Panc1 (cell line): Measurements from ENCODE around the gene UBD. TPM values are rescaled to one million over a fixed set of nuclear protein-coding genes. Genes with fewer than 3 reads are reported as not detected.

Experiments used
- ATAC-seq: fragments of 200-7000 bp; cut with Tn5 transposase; 2 replicates; pipeline ENCODE4 v1.9.1; 2020; ENCODE audit warnings: mild to moderate bottlenecking, moderate library complexity
- BruUV-seq: library from RNA; stranded (reverse); fragments of 400-500 nt; replicated peaks from 2 replicates; lab custom pipeline; 2021; lab: Mats Ljungman, UMichigan
- CTCF ChIA-PET: fragments of 300-600 bp; sonication (Branson Sonifier 250); formaldehyde crosslinking; loops from one replicate; lab custom pipeline; 2022; ENCODE audit warnings: antibody characterized with exemption; lab: Charles Lee
- POLR2A ChIA-PET: fragments of 300-600 bp; sonication (Branson Sonifier 250); formaldehyde crosslinking; loops from one replicate; lab custom pipeline; 2022; ENCODE audit warnings: antibody characterized with exemption; lab: Charles Lee
- DNase-seq: peaks from one replicate; pipeline ENCODE4 v3.0.0-alpha.2; 2010; ENCODE audit warnings: low read depth, low spot score
- H3K27ac ChIP-seq: 2 replicates; pipeline ENCODE4 v1.5.1; 2011; ENCODE audit warnings: mild to moderate bottlenecking, low read length, inconsistent platforms
- H3K27me3 ChIP-seq: fragments of 200-500 bp; sonication (Bioruptor generic); 2 replicates; pipeline ENCODE4 v1.6.0; 2014; ENCODE audit warnings: low read length, inconsistent platforms; ENCODE audit not compliant: control insufficient read depth, insufficient read depth
- H3K36me3 ChIP-seq: fragments of 200-500 bp; sonication (Bioruptor generic); 2 replicates; pipeline ENCODE4 v1.5.1; 2014; ENCODE audit warnings: inconsistent platforms, mild to moderate bottlenecking, low read length, moderate library complexity; ENCODE audit not compliant: control insufficient read depth, insufficient read depth
- H3K4me1 ChIP-seq: 2 replicates; pipeline ENCODE4 v1.5.1; 2011; ENCODE audit warnings: inconsistent platforms, mild to moderate bottlenecking, low read length, moderate library complexity; ENCODE audit not compliant: control insufficient read depth, insufficient read depth
- H3K4me3 ChIP-seq, 2 experiments: 2 replicates each; pipeline ENCODE4 v1.5.1; 2011 to 2012; ENCODE audit warnings: low read depth in 2 of 2, low read length in 2 of 2, mild to moderate bottlenecking in 2 of 2, inconsistent platforms in 1 of 2, moderate library complexity in 1 of 2
- H3K9me3 ChIP-seq: fragments of 200-500 bp; sonication (Bioruptor generic); 2 replicates; pipeline ENCODE4 v1.5.1; 2014; ENCODE audit warnings: low read depth, mild to moderate bottlenecking, inconsistent platforms, low read length, moderate library complexity; ENCODE audit not compliant: control insufficient read depth, insufficient read depth
- POLR2AphosphoS5 ChIP-seq: IDR thresholded peaks from 2 replicates; pipeline ENCODE4 v1.6.1; 2012; ENCODE audit warnings: mild to moderate bottlenecking, low read depth, low read length, moderate library complexity
- SIN3A ChIP-seq: IDR thresholded peaks from 2 replicates; pipeline ENCODE4 v1.6.1; 2012; ENCODE audit warnings: low read depth, mild to moderate bottlenecking, low read length, moderate library complexity, borderline replicate concordance; ENCODE audit not compliant: insufficient read depth
- TCF7L2 ChIP-seq: IDR thresholded peaks from 2 replicates; pipeline ENCODE4 v1.6.1; 2011; ENCODE audit warnings: mild to moderate bottlenecking, low read depth, low read length, inconsistent platforms
- in situ Hi-C: cut with HindIII; loops from 2 replicates; pipeline ENCODE4 v1.10.0; 2016; ENCODE audit warnings: low sequenced_read_pairs, low pct_unique_long_range_greater_than_20kb
- intact Hi-C: fragments of 100-400 bp; cut with micrococcal nuclease; formaldehyde crosslinking; loops from one replicate; pipeline ENCODE4 v1.10.0; 2022; ENCODE audit not compliant: unreplicated experiment
- total RNA-seq: library from RNA; stranded (reverse); gene quantifications from one replicate; pipeline ENCODE4 v1.2.1, GENCODE V29; 2021; ENCODE audit not compliant: unreplicated experiment
- TF ChIP-seq, protein P1 (sequence below), 2 experiments: IDR thresholded peaks; 2 replicates each; pipeline ENCODE4 v1.6.1; 2011 to 2012; ENCODE audit warnings: low read depth in 2 of 2, control low read depth in 1 of 2, low read length in 1 of 2, mild to moderate bottlenecking in 1 of 2, moderate library complexity in 1 of 2; ENCODE audit not compliant: insufficient read depth in 1 of 2
- TF ChIP-seq, protein P2 (sequence below): fragments of 450-650 bp; IDR thresholded peaks from 2 replicates; pipeline ENCODE4 v1.5.1; 2017; ENCODE audit warnings: mild to moderate bottlenecking

The UBD gene
- total RNA-seq, 1 experiment from 2014 or later = 0.54 TPM

DNA sequence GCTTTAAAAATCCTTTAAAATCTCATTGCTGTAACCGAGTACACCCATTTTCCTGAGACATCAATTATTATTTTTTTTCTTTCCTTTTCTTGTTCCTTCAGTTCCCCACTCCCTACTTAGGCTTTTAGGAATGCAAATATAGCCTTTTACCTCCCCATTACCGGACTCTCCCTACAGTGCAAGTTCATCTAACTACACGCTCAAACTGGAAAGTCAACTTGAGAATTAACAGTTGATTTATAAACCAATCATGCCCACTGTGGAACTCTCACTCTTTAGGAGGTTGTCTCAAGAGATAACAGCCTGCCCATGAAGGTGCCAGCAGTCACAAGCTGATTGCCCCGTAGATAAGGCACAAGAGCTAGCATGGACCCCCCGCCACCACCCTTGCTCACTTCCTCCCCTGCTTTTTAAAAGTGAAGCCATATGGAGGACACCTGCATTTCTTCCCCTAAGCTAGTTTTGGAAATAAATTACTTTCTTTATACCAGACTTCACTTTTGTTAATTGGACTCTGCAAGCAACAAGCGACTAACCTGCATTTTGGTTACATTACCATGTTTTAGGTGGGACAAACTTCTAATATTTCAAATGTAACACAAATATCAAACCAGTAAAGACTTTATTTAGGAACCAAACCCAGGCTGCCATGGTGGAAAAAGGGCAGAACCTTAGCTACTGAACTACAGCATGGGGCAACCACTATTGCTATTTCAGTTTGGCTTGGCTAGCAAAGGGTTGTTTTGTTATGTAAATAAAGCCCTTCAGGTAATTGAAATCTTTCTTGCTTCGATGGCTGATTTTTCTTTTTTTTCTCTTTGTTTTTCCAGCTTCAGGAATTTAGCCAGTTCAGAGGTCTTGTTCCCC is 34.9 kb downstream of the UBD start:
- no peaks in the 10 kb centered on the region; the same call in 1 of the 2 replicates for H3K36me3 ChIP-seq
- in situ Hi-C loops = no loop called here
- ATAC-seq = no peak
- POLR2A ChIA-PET = no interaction called here
- no peak for DNase-seq
- no peaks in the 10 kb centered on the region for H3K4me1 ChIP-seq
- H3K4me3 ChIP-seq = no peak overlapping the region
- no peaks in the 10 kb centered on the region for H3K9me3 ChIP-seq
- intact Hi-C loops = no loop called here
- H3K27ac ChIP-seq = no peak overlapping the region
- H3K27me3 ChIP-seq = no peaks in the 10 kb centered on the region
- CTCF ChIA-PET = no interaction called here
- BruUV-seq = no TSS peak
- TF ChIP-seq POLR2AphosphoS5 (no peak), SIN3A (no peak), TCF7L2 (no peak)
- TF ChIP-seq, protein P1, sequence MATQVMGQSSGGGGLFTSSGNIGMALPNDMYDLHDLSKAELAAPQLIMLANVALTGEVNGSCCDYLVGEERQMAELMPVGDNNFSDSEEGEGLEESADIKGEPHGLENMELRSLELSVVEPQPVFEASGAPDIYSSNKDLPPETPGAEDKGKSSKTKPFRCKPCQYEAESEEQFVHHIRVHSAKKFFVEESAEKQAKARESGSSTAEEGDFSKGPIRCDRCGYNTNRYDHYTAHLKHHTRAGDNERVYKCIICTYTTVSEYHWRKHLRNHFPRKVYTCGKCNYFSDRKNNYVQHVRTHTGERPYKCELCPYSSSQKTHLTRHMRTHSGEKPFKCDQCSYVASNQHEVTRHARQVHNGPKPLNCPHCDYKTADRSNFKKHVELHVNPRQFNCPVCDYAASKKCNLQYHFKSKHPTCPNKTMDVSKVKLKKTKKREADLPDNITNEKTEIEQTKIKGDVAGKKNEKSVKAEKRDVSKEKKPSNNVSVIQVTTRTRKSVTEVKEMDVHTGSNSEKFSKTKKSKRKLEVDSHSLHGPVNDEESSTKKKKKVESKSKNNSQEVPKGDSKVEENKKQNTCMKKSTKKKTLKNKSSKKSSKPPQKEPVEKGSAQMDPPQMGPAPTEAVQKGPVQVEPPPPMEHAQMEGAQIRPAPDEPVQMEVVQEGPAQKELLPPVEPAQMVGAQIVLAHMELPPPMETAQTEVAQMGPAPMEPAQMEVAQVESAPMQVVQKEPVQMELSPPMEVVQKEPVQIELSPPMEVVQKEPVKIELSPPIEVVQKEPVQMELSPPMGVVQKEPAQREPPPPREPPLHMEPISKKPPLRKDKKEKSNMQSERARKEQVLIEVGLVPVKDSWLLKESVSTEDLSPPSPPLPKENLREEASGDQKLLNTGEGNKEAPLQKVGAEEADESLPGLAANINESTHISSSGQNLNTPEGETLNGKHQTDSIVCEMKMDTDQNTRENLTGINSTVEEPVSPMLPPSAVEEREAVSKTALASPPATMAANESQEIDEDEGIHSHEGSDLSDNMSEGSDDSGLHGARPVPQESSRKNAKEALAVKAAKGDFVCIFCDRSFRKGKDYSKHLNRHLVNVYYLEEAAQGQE (IDR thresholded peaks at IDR 0.05; ENCODE audit: insufficient read depth in 1 of 2, low read depth in 2 of 2, low read length in 1 of 2) = no peak
- TF ChIP-seq, protein P2, sequence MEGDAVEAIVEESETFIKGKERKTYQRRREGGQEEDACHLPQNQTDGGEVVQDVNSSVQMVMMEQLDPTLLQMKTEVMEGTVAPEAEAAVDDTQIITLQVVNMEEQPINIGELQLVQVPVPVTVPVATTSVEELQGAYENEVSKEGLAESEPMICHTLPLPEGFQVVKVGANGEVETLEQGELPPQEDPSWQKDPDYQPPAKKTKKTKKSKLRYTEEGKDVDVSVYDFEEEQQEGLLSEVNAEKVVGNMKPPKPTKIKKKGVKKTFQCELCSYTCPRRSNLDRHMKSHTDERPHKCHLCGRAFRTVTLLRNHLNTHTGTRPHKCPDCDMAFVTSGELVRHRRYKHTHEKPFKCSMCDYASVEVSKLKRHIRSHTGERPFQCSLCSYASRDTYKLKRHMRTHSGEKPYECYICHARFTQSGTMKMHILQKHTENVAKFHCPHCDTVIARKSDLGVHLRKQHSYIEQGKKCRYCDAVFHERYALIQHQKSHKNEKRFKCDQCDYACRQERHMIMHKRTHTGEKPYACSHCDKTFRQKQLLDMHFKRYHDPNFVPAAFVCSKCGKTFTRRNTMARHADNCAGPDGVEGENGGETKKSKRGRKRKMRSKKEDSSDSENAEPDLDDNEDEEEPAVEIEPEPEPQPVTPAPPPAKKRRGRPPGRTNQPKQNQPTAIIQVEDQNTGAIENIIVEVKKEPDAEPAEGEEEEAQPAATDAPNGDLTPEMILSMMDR = no peak

DNA sequence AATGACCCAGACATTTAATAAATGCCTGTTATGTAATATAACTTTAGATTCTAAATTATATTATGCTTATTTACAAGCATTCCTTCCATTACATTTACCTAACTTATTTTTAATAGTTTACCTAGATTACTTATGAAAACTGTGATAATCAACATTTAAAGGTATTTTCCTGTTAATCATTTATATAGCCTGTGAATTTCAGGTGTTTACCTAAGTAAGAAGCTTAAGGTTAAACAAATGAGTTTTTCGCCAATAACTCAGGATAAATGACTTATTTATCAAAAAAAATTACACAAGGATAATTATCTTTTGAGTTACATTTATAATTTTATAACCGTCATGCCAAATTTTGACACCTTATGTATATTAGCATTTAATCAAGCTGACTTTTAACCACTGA is 35.5 kb downstream of the UBD start:
- Histone ChIP-seq H3K36me3 (no peaks in the 10 kb centered on the region; the same call in 1 of the 2 replicates), H3K4me3 (no peak overlapping the region), H3K27ac (no peak overlapping the region), H3K9me3 (no peaks in the 10 kb centered on the region), H3K27me3 (no peaks in the 10 kb centered on the region), H3K4me1 (no peaks in the 10 kb centered on the region)
- no peak for TF ChIP-seq TCF7L2
- no peak for TF ChIP-seq SIN3A
- TF ChIP-seq, protein P1 (IDR thresholded peaks at IDR 0.05; ENCODE audit: insufficient read depth in 1 of 2, low read depth in 2 of 2, low read length in 1 of 2) = no peak
- TF ChIP-seq POLR2AphosphoS5 = no peak
- TF ChIP-seq, protein P2 = no peak
- ChIA-PET CTCF (no interaction called here), POLR2A (no interaction called here)
- DNase-seq (no peak), ATAC-seq (no peak)
- in situ Hi-C loops = no loop called here
- intact Hi-C loops = no loop called here
- no TSS peak for BruUV-seq
